Measurements from ENCODE around the gene IRF2BPL. TPM values are rescaled to one million over a fixed set of nuclear protein-coding genes. Genes with fewer than 3 reads are reported as not detected.

IRF2BPL gene
- total and polyA plus RNA-seq, 9 of the 15 experiments (the other 6 are each of a cell fraction or from before 2014, with no cell fraction given) = 0.52 to 21.6 (median 2.5) TPM

DNA sequence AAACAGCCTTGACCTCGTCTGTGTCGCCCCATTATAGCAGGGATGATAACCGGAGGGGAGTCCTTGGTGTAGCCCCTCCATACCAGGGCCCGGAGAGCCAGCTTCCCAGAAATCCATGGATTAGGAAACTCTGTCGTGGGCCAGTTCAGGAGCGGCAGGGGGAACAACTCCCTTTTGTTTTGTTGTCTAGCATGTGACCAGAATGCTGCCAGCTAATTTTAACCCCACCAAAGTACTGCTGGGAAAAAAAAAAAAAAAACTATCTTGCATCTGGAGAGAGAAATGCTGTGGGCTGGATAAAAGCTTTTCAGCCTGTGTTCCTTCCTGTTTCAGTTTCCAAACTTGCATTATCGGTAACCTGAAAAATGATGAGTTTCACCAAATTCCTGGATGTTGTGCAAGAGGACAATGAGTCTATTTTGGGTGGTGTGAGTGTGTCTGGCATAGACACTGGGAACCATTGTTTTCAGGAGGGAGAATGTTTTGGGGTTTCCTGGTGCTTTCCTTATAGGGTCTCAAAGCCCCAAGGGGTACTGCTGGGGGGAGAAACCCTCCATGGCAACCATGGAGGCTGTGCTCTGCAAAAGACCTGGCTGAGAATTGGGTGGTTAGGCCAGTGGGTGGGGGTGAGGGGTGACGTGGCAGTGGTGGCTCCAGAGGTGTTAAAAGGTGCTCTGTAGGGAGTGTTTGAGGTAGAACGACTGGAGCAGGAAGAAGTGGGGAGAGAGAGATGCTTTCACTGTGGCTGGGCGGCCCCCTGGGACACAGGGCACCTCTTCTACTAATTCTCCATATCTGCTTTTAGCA, 14.9 kb upstream of the IRF2BPL start (continued):
- TF ChIP-seq, protein P1, sequence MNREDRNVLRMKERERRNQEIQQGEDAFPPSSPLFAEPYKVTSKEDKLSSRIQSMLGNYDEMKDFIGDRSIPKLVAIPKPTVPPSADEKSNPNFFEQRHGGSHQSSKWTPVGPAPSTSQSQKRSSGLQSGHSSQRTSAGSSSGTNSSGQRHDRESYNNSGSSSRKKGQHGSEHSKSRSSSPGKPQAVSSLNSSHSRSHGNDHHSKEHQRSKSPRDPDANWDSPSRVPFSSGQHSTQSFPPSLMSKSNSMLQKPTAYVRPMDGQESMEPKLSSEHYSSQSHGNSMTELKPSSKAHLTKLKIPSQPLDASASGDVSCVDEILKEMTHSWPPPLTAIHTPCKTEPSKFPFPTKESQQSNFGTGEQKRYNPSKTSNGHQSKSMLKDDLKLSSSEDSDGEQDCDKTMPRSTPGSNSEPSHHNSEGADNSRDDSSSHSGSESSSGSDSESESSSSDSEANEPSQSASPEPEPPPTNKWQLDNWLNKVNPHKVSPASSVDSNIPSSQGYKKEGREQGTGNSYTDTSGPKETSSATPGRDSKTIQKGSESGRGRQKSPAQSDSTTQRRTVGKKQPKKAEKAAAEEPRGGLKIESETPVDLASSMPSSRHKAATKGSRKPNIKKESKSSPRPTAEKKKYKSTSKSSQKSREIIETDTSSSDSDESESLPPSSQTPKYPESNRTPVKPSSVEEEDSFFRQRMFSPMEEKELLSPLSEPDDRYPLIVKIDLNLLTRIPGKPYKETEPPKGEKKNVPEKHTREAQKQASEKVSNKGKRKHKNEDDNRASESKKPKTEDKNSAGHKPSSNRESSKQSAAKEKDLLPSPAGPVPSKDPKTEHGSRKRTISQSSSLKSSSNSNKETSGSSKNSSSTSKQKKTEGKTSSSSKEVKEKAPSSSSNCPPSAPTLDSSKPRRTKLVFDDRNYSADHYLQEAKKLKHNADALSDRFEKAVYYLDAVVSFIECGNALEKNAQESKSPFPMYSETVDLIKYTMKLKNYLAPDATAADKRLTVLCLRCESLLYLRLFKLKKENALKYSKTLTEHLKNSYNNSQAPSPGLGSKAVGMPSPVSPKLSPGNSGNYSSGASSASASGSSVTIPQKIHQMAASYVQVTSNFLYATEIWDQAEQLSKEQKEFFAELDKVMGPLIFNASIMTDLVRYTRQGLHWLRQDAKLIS (CRISPR knock-in tag; IDR thresholded peaks at IDR 0.05) = no peak
- no peak for TF ChIP-seq ARHGAP35 (IDR thresholded peaks at IDR 0.05; ENCODE audit: partially characterized antibody)
- peak in 1 of 2 experiments; percentile 34; a peak in 1 of 4 replicates for TF ChIP-seq FOXK2 (conservative IDR thresholded peaks at IDR 0.05 in 1 of 2, IDR thresholded peaks at IDR 0.05 in 1 of 2; ENCODE audit: low read depth in 2 of 2)
- no peak for TF ChIP-seq MTF1 (CRISPR knock-in tag; IDR thresholded peaks at IDR 0.05; ENCODE audit: borderline replicate concordance)
- no peak for TF ChIP-seq MLX (CRISPR knock-in tag; conservative IDR thresholded peaks at IDR 0.05)
- no peak for TF ChIP-seq MCM5 (IDR thresholded peaks at IDR 0.05; ENCODE audit: low read depth)
- no peak for TF ChIP-seq ZNF830 (CRISPR knock-in tag; IDR thresholded peaks at IDR 0.05)
- no peak for TF ChIP-seq FOXA1 (IDR thresholded peaks at IDR 0.05; ENCODE audit: borderline replicate concordance)
- no peak for TF ChIP-seq SMARCA5 (IDR thresholded peaks at IDR 0.05)
- TF ChIP-seq HMG20B (CRISPR knock-in tag; IDR thresholded peaks at IDR 0.05) = no peak
- no peak for TF ChIP-seq ILF3 (IDR thresholded peaks at IDR 0.05; ENCODE audit: borderline replicate concordance)
- TF ChIP-seq, protein P2, sequence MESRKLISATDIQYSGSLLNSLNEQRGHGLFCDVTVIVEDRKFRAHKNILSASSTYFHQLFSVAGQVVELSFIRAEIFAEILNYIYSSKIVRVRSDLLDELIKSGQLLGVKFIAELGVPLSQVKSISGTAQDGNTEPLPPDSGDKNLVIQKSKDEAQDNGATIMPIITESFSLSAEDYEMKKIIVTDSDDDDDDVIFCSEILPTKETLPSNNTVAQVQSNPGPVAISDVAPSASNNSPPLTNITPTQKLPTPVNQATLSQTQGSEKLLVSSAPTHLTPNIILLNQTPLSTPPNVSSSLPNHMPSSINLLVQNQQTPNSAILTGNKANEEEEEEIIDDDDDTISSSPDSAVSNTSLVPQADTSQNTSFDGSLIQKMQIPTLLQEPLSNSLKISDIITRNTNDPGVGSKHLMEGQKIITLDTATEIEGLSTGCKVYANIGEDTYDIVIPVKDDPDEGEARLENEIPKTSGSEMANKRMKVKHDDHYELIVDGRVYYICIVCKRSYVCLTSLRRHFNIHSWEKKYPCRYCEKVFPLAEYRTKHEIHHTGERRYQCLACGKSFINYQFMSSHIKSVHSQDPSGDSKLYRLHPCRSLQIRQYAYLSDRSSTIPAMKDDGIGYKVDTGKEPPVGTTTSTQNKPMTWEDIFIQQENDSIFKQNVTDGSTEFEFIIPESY (CRISPR knock-in tag; IDR thresholded peaks at IDR 0.05) = no peak
- TF ChIP-seq, protein P3, sequence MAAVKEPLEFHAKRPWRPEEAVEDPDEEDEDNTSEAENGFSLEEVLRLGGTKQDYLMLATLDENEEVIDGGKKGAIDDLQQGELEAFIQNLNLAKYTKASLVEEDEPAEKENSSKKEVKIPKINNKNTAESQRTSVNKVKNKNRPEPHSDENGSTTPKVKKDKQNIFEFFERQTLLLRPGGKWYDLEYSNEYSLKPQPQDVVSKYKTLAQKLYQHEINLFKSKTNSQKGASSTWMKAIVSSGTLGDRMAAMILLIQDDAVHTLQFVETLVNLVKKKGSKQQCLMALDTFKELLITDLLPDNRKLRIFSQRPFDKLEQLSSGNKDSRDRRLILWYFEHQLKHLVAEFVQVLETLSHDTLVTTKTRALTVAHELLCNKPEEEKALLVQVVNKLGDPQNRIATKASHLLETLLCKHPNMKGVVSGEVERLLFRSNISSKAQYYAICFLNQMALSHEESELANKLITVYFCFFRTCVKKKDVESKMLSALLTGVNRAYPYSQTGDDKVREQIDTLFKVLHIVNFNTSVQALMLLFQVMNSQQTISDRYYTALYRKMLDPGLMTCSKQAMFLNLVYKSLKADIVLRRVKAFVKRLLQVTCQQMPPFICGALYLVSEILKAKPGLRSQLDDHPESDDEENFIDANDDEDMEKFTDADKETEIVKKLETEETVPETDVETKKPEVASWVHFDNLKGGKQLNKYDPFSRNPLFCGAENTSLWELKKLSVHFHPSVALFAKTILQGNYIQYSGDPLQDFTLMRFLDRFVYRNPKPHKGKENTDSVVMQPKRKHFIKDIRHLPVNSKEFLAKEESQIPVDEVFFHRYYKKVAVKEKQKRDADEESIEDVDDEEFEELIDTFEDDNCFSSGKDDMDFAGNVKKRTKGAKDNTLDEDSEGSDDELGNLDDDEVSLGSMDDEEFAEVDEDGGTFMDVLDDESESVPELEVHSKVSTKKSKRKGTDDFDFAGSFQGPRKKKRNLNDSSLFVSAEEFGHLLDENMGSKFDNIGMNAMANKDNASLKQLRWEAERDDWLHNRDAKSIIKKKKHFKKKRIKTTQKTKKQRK (IDR thresholded peaks at IDR 0.05; ENCODE audit: borderline replicate concordance, low read depth, low read length) = no peak
- no peak for TF ChIP-seq MLLT1 (IDR thresholded peaks at IDR 0.05)
- no peak for TF ChIP-seq ZBED1 (IDR thresholded peaks at IDR 0.05)
- TF ChIP-seq SOX6 (IDR thresholded peaks at IDR 0.05) = peak; percentile 96
- TF ChIP-seq KAT8 (IDR thresholded peaks at IDR 0.05; ENCODE audit: low read depth) = no peak

Measured in K562 (cell line).